SK-N-SH (cell line): ENCODE results near the gene RPS6KC1. TPM values are rescaled to one million over a fixed set of nuclear protein-coding genes. Genes with fewer than 3 reads are reported as not detected.

ENCODE experiments used
- CTCF ChIA-PET: fragments of 300-600, 350-600 bp; formaldehyde crosslinking; extraction: SDS; loops from one replicate; lab custom pipeline; 2021; lab: Yijun Ruan, JAX
- POLR2A ChIA-PET: fragments of 350-600 bp; sonication (Branson Sonifier 250); formaldehyde crosslinking; extraction: SDS; loops from one replicate; lab custom pipeline; 2020; ENCODE audit warnings: antibody characterized with exemption, inconsistent platforms; lab: Yijun Ruan, JAX
- DNase-seq: peaks from one replicate; pipeline ENCODE4 v3.0.0; 2012
- H2AFZ ChIP-seq: fragments of 200-600 bp; sonication (generic); 2 replicates; pipeline ENCODE4 v1.8.1; 2016; ENCODE audit warnings: antibody characterized with exemption, mild to moderate bottlenecking, low read depth
- H3F3A ChIP-seq: fragments of 200-600 bp; sonication (generic); replicated peaks from 2 replicates; pipeline ENCODE3; 2016; ENCODE audit warnings: antibody characterized with exemption, mild to moderate bottlenecking; ENCODE audit not compliant: insufficient read depth
- H3K27ac ChIP-seq, 2 experiments: fragments of 200-500 bp in 1 of 2; fragments of 200-600 bp in 1 of 2; sonication (Bioruptor generic) in 1 of 2; sonication (generic), shearing (Covaris generic) in 1 of 2; 2 replicates each; pipeline versions ENCODE4 v1.5.1 to v1.6.1; 2014 to 2016; ENCODE audit warnings: low read depth in 2 of 2, inconsistent platforms in 1 of 2, low read length in 1 of 2, mild to moderate bottlenecking in 1 of 2, mixed read lengths in 1 of 2
- H3K27me3 ChIP-seq: fragments of 200-600 bp; sonication (generic), shearing (Covaris generic); 2 replicates; pipeline ENCODE4 v1.6.1; 2016; ENCODE audit warnings: mixed run types; ENCODE audit not compliant: insufficient read depth
- H3K36me3 ChIP-seq, 2 experiments: fragments of 200-500 bp in 1 of 2; fragments of 200-600 bp in 1 of 2; sonication (Bioruptor generic) in 1 of 2; sonication (generic) in 1 of 2; replicated peaks in 1 of 2; 2 replicates each; pipeline versions ENCODE3 to v1.5.1; 2014 to 2016; ENCODE audit warnings: low read length in 1 of 2, mild to moderate bottlenecking in 1 of 2; ENCODE audit not compliant: insufficient read depth in 2 of 2, control insufficient read depth in 1 of 2
- H3K4me1 ChIP-seq, 2 experiments: fragments of 200-500 bp in 1 of 2; fragments of 200-600 bp in 1 of 2; sonication (Bioruptor generic) in 1 of 2; sonication (generic), shearing (Covaris generic) in 1 of 2; 2 replicates each; pipeline versions ENCODE4 v1.5.1 to v1.6.1; 2014 to 2016; ENCODE audit warnings: low read depth in 1 of 2, low read length in 1 of 2, mixed run types in 1 of 2; ENCODE audit not compliant: insufficient read depth in 2 of 2, control insufficient read depth in 1 of 2
- H3K4me2 ChIP-seq: fragments of 200-600 bp; sonication (generic), shearing (Covaris generic); 2 replicates; pipeline ENCODE4 v1.6.1; 2017; ENCODE audit warnings: mixed run types
- H3K4me3 ChIP-seq, 2 experiments: fragments of 200-500 bp in 1 of 2; fragments of 200-600 bp in 1 of 2; sonication (Bioruptor generic) in 1 of 2; sonication (generic), shearing (Covaris generic) in 1 of 2; 2 replicates each; pipeline versions ENCODE4 v1.5.1 to v1.8.1; 2014 to 2016; ENCODE audit warnings: low read depth in 2 of 2, inconsistent platforms in 1 of 2, low read length in 1 of 2, mild to moderate bottlenecking in 1 of 2, mixed read lengths in 1 of 2, moderate library complexity in 1 of 2
- H3K79me2 ChIP-seq: fragments of 200-600 bp; sonication (generic); 2 replicates; pipeline ENCODE4 v1.8.1; 2017; ENCODE audit warnings: mild to moderate bottlenecking; ENCODE audit not compliant: insufficient read depth
- H3K9ac ChIP-seq: fragments of 200-600 bp; sonication (generic); 2 replicates; pipeline ENCODE4 v1.6.1; 2017; ENCODE audit warnings: mixed run types
- H3K9me2 ChIP-seq: fragments of 200-600 bp; sonication (generic); 2 replicates; pipeline ENCODE4 v1.6.1; 2017; ENCODE audit warnings: mixed run types
- H3K9me3 ChIP-seq: fragments of 200-600 bp; sonication (generic); 2 replicates; pipeline ENCODE4 v1.6.1; 2017; ENCODE audit warnings: mixed run types, mild to moderate bottlenecking, moderate library complexity
- H4K20me1 ChIP-seq: fragments of 200-600 bp; sonication (generic); 2 replicates; pipeline ENCODE4 v1.6.1; 2017; ENCODE audit warnings: mild to moderate bottlenecking, mixed run types; ENCODE audit not compliant: insufficient read depth
- ELF1 ChIP-seq: IDR thresholded peaks from 2 replicates; pipeline ENCODE4 v1.4.0; 2012
- EZH2phosphoT487 ChIP-seq: fragments of 200-600 bp; sonication (generic); IDR thresholded peaks from 2 replicates; pipeline ENCODE4 v1.6.1; 2017; ENCODE audit warnings: low read depth, mixed run types, mild to moderate bottlenecking, antibody characterized with exemption, moderate library complexity, borderline replicate concordance
- FOSL2 ChIP-seq: IDR thresholded peaks from 2 replicates; pipeline ENCODE4 v1.4.0; 2012; ENCODE audit warnings: low read depth, mild to moderate bottlenecking, moderate library complexity, borderline replicate concordance
- FOXJ3 ChIP-seq: sonication (generic); formaldehyde crosslinking; IDR thresholded peaks from 2 replicates; pipeline ENCODE4 v1.5.1; 2020; ENCODE audit warnings: mild to moderate bottlenecking, missing genetic modification reagents
- FOXM1 ChIP-seq: IDR thresholded peaks from 2 replicates; pipeline ENCODE4 v1.4.0; 2012; ENCODE audit warnings: low read depth, mild to moderate bottlenecking
- GABPA ChIP-seq: IDR thresholded peaks from 2 replicates; pipeline ENCODE4 v1.4.0; 2012; ENCODE audit warnings: low read depth, mild to moderate bottlenecking
- MXI1 ChIP-seq: IDR thresholded peaks from 2 replicates; pipeline ENCODE4 v1.6.1; 2012; ENCODE audit warnings: mild to moderate bottlenecking, low read depth, low read length, improper control_type of control experiment
- RFX5 ChIP-seq: IDR thresholded peaks from 2 replicates; pipeline ENCODE4 v1.6.1; 2012; ENCODE audit warnings: mild to moderate bottlenecking, improper control_type of control experiment, low read length
- RXRA ChIP-seq: IDR thresholded peaks from 2 replicates; pipeline ENCODE4 v1.4.0; 2012; ENCODE audit warnings: low read depth, mild to moderate bottlenecking, borderline replicate concordance
- SIN3A ChIP-seq: IDR thresholded peaks from 2 replicates; pipeline ENCODE4 v1.6.1; 2012; ENCODE audit warnings: low read depth, mild to moderate bottlenecking, low read length, moderate library complexity, borderline replicate concordance
- SMC3 ChIP-seq: IDR thresholded peaks from 2 replicates; pipeline ENCODE4 v1.6.1; 2012; ENCODE audit warnings: low read depth, low read length, improper control_type of control experiment
- TAF1 ChIP-seq: IDR thresholded peaks from 2 replicates; pipeline ENCODE4 v1.6.1; 2012; ENCODE audit warnings: low read depth, mild to moderate bottlenecking, low read length, moderate library complexity, borderline replicate concordance
- YY1 ChIP-seq: IDR thresholded peaks from 2 replicates; pipeline ENCODE4 v1.4.0; 2012; ENCODE audit warnings: low read depth, mild to moderate bottlenecking
- WGBS: methylation state at CpG from one replicate; pipeline ENCODE4 v1.1.6; 2017; ENCODE audit warnings: low lambda C conversion rate; 5-methylcytosine and 5-hydroxymethylcytosine counted together
- polyA plus RNA-seq, 3 experiments: library from polyadenylated mRNA; depleted of rRNA; stranded (reverse); fragments of >200 nt; gene quantifications; 2 replicates each; pipeline ENCODE4 v1.2.3, GENCODE V29; 2012
- TF ChIP-seq, protein P1 (sequence below): fragments of 200-600 bp; sonication (generic); IDR thresholded peaks from 2 replicates; pipeline ENCODE4 v1.6.1; 2017; ENCODE audit warnings: antibody characterized with exemption, mild to moderate bottlenecking, moderate library complexity
- TF ChIP-seq, protein P2 (sequence below): IDR thresholded peaks from 2 replicates; pipeline ENCODE4 v1.4.0; 2012; ENCODE audit warnings: low read depth
- TF ChIP-seq, protein P3 (sequence below): fragments of 150-350 bp; IDR thresholded peaks from 2 replicates; pipeline ENCODE4 v1.6.1; 2017; ENCODE audit warnings: antibody characterized with exemption, low read length, low read depth, borderline replicate concordance

RPS6KC1 gene
- polyA plus RNA-seq, 1 of the 3 experiments (the other 2 are of a cell fraction) = 7.8 TPM

DNA sequence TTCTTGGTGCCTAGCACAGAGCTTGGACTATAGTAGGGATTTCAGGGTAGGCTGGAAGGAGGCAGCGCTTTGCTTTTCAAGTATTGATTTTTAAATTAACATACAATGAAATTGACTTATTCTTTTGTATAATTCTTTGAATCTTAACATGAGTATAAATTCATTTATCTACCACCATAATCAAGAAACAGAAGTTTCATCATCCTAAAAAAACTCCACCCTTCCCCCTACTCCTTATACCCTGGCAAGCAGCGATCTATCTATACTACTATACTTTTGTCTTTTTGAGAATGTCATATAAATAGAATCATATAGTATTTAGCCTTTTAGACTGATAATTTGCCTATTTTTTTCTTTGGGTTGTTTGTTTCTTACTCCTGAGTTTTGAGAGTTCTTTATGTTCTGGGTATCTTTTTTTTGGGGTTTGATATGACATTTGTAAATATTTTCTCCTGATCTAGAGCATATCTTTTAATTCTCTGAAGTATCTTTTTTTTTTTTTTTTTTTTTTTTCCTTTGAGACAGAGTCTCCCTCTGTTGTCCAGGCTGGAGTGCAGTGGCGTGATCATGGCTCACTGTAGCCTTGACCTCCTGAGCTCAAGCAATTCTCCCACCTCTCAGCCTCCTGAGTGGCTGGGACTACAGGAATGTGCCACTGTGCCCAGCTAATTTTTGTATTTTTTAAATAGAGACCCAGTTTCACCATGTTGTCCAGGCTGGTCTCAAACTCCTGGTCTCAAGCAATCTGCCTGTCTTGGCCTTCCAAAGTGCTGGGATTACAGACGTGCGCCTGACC, 6.4 kb downstream of the RPS6KC1 start:
- Histone ChIP-seq H3K4me2 (no peak overlapping the region), H3K9ac (no peak overlapping the region), H3K27me3 (no peaks in the 10 kb centered on the region), H2AFZ (no peak overlapping the region), H3K4me1 (peaks cover 5 to 8% of the 10 kb centered on the region in 2 experiments; a peak in 3 of 4 replicates), H3K9me2 (no peaks in the 10 kb centered on the region), H3K36me3 (peaks cover 0 to 4% of the 10 kb centered on the region in 2 experiments), H3K79me2 (peaks cover 100% of the 10 kb centered on the region), H3K27ac (no peak overlapping the region), H3K9me3 (no peaks in the 10 kb centered on the region), H3F3A (peaks cover 4% of the 10 kb centered on the region), H4K20me1 (peaks cover 25% of the 10 kb centered on the region), H3K4me3 (no peak overlapping the region)
- POLR2A ChIA-PET = no interaction called here
- no peak for DNase-seq
- 95% methylated on average over 5 of the region's 5 CpGs for WGBS
- TF ChIP-seq EZH2phosphoT487 (no peak), SIN3A (no peak), SMC3 (no peak)
- CTCF ChIA-PET = interaction anchor here (0.7 to 1.0 kb wide), 2 partner anchors 13 to 1922 kb away, joined by 3 read pairs; no protein-coding TSS in a partner anchor

DNA sequence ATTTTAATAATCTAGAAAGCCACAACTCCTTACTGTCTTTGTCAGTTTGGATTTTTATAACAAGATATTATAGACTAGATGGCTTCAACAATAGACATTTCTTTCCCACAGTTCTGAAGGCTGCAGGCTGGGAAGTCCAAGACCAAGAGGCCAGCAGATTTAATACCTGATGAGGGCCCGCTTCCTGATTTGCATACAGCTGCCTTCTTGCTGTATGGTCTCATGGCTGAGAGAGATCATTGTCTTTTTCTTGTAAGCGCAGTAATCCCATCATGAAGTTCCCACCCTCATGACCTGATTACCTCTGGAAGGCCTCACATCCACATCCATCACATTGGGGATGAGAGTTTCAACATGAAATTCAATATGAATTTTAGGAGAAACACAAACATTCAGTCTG, 9.8 kb downstream of the RPS6KC1 start:
- Histone ChIP-seq H3K27me3 (no peaks in the 10 kb centered on the region), H3K9me2 (no peaks in the 10 kb centered on the region), H3K27ac (no peak overlapping the region), H3K9ac (no peak overlapping the region), H3K4me2 (no peak overlapping the region)
- POLR2A ChIA-PET = no interaction called here
- TF ChIP-seq RFX5 (no peak), GABPA (no peak), RXRA (no peak), FOSL2 (no peak), FOXM1 (no peak), FOXJ3 (CRISPR knock-in tag) (no peak), YY1 (no peak), SMC3 (no peak), ELF1 (no peak)
- TF ChIP-seq, all 33 proteins: peak for 0
- no peak overlapping the region for H2AFZ ChIP-seq
- peaks cover 0 to 4% of the 10 kb centered on the region in 2 experiments for H3K36me3 ChIP-seq
- CTCF ChIA-PET = interaction anchor here (1.0 kb wide), 1 partner anchor 9 kb away, joined by 4 read pairs; no protein-coding TSS in a partner anchor
- no peaks in the 10 kb centered on the region for H3K9me3 ChIP-seq
- H3K4me3 ChIP-seq = no peak overlapping the region
- peaks cover 0 to under 1% of the 10 kb centered on the region in 2 experiments; a peak in 1 of 4 replicates for H3K4me1 ChIP-seq
- 100% methylated on average over 2 of the region's 2 CpGs for WGBS
- H3K79me2 ChIP-seq = peaks cover 100% of the 10 kb centered on the region
- H3F3A ChIP-seq = peaks cover 1% of the 10 kb centered on the region
- peaks cover 14% of the 10 kb centered on the region for H4K20me1 ChIP-seq
- DNase-seq = no peak

DNA sequence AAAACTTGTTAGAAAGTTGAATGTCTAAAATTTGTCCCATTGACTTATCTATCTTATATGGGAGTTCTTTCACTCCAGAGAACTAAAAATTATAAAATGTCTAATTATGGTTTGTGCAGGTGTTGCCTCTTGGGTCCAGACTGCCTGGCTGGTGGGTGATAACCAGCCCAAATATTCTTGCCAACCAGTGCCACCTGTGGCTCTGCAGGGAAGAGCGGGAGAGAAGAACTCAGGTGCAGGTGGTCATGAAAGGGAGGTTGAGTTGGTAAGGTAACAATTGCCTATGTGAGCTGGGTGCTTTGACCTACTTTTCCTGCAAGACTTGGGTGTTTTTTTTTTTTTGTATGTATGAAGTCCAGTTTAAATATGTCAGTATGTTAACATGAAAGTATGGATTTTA, 10.2 kb downstream of the RPS6KC1 start:
- Histone ChIP-seq H4K20me1 (peaks cover 10% of the 10 kb centered on the region), H3F3A (no peaks in the 10 kb centered on the region), H3K4me1 (no peaks in the 10 kb centered on the region; a peak in 1 of 4 replicates), H3K9me3 (no peaks in the 10 kb centered on the region), H3K9me2 (no peaks in the 10 kb centered on the region), H3K9ac (no peak overlapping the region), H2AFZ (no peak overlapping the region), H3K79me2 (peaks cover 98% of the 10 kb centered on the region), H3K4me2 (no peak overlapping the region), H3K4me3 (no peak overlapping the region), H3K27me3 (no peaks in the 10 kb centered on the region), H3K27ac (no peak overlapping the region), H3K36me3 (peaks cover 0 to 4% of the 10 kb centered on the region in 2 experiments)
- WGBS = 100% methylated on average over 1 of the region's 1 CpG
- TF ChIP-seq, protein P1, sequence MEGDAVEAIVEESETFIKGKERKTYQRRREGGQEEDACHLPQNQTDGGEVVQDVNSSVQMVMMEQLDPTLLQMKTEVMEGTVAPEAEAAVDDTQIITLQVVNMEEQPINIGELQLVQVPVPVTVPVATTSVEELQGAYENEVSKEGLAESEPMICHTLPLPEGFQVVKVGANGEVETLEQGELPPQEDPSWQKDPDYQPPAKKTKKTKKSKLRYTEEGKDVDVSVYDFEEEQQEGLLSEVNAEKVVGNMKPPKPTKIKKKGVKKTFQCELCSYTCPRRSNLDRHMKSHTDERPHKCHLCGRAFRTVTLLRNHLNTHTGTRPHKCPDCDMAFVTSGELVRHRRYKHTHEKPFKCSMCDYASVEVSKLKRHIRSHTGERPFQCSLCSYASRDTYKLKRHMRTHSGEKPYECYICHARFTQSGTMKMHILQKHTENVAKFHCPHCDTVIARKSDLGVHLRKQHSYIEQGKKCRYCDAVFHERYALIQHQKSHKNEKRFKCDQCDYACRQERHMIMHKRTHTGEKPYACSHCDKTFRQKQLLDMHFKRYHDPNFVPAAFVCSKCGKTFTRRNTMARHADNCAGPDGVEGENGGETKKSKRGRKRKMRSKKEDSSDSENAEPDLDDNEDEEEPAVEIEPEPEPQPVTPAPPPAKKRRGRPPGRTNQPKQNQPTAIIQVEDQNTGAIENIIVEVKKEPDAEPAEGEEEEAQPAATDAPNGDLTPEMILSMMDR = no peak; the same call in 1 of the 2 replicates
- TF ChIP-seq SIN3A = no peak
- TF ChIP-seq TAF1 = no peak
- TF ChIP-seq, protein P2, sequence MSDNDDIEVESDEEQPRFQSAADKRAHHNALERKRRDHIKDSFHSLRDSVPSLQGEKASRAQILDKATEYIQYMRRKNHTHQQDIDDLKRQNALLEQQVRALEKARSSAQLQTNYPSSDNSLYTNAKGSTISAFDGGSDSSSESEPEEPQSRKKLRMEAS = no peak
- TF ChIP-seq MXI1 = no peak
- TF ChIP-seq, protein P3, sequence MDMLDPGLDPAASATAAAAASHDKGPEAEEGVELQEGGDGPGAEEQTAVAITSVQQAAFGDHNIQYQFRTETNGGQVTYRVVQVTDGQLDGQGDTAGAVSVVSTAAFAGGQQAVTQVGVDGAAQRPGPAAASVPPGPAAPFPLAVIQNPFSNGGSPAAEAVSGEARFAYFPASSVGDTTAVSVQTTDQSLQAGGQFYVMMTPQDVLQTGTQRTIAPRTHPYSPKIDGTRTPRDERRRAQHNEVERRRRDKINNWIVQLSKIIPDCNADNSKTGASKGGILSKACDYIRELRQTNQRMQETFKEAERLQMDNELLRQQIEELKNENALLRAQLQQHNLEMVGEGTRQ = no peak
- TF ChIP-seq EZH2phosphoT487 = no peak
- no peak for DNase-seq
- ChIA-PET POLR2A (no interaction called here), CTCF (no interaction called here)
